Lung (tissue), 12 donors: ENCODE results near the gene MYO10. TPM values are rescaled to one million over a fixed set of nuclear protein-coding genes. Genes with fewer than 3 reads are reported as not detected.

ENCODE experiments used
- ATAC-seq: fragments of 200-7000 bp; cut with Tn5 transposase; one replicate; pipeline ENCODE4 v1.9.1; 2020; ENCODE audit warnings: moderate number of reproducible peaks; ENCODE audit not compliant: insufficient read depth, low FRiP score
- DNase-seq, 3 donors: peaks; one replicate each; pipeline ENCODE4 v3.0.0-alpha.2; 2013 to 2017
- H3K27ac ChIP-seq, 2 donors: one replicate each; pipeline ENCODE4 v1.5.1; 2013; ENCODE audit warnings: mild to moderate bottlenecking in 2 of 2, moderate library complexity in 2 of 2, control low read depth in 1 of 2, inconsistent platforms in 1 of 2, low read depth in 1 of 2, low read length in 1 of 2
- H3K27me3 ChIP-seq, 3 donors: one replicate each; pipeline ENCODE4 v1.5.1; 2013; ENCODE audit warnings: low read length in 2 of 3; ENCODE audit not compliant: control insufficient read depth in 3 of 3, insufficient read depth in 3 of 3
- H3K36me3 ChIP-seq, 4 donors: one replicate each; pipeline ENCODE4 v1.5.1; 2013; ENCODE audit warnings: low read length in 4 of 4, mild to moderate bottlenecking in 1 of 4, moderate library complexity in 1 of 4; ENCODE audit not compliant: control insufficient read depth in 4 of 4, insufficient read depth in 4 of 4
- H3K4me1 ChIP-seq, 5 donors: one replicate each; pipeline ENCODE4 v1.5.1; 2013; ENCODE audit warnings: low read length in 5 of 5, mild to moderate bottlenecking in 2 of 5, moderate library complexity in 1 of 5; ENCODE audit not compliant: control insufficient read depth in 5 of 5, insufficient read depth in 5 of 5
- H3K4me3 ChIP-seq: one replicate; pipeline ENCODE4 v1.5.1; 2013; ENCODE audit warnings: mild to moderate bottlenecking, control low read depth, moderate library complexity
- H3K9ac ChIP-seq, 2 donors: one replicate each; pipeline ENCODE4 v1.5.1; 2013; ENCODE audit warnings: low read length in 2 of 2, control low read depth in 1 of 2; ENCODE audit not compliant: insufficient read depth in 1 of 2
- H3K9me3 ChIP-seq, 4 donors: one replicate each; pipeline ENCODE4 v1.5.1; 2013; ENCODE audit warnings: low read length in 3 of 4, mild to moderate bottlenecking in 1 of 4, moderate library complexity in 1 of 4; ENCODE audit not compliant: control insufficient read depth in 4 of 4, insufficient read depth in 3 of 4
- WGBS, 2 donors: extraction: QIAGEN DNeasy Blood & Tissue Kit; methylation state at CpG; one replicate each; pipeline ENCODE4 v1.1.7; 2013; 5-methylcytosine and 5-hydroxymethylcytosine counted together
- polyA plus RNA-seq, 2 donors: library from polyadenylated mRNA; stranded (reverse); fragments of 200-250 nt; gene quantifications; one replicate each; pipeline ENCODE4 v1.2.1, GENCODE V29; 2013
- total RNA-seq, 2 donors: library from RNA; depleted of rRNA in 1 of 2; stranded (reverse); fragments of >200 nt in 1 of 2; gene quantifications; one replicate each; pipeline ENCODE4 v1.2.1, GENCODE V29; 2014 to 2021
- TF ChIP-seq, protein P1 (sequence below): IDR thresholded peaks from 2 replicates; pipeline ENCODE4 v1.5.1; 2012; ENCODE audit warnings: mild to moderate bottlenecking; ENCODE audit errors: control extremely low read depth, extremely low read depth
- donor health status: control.
- donor health status: control.
- donor health status: Bipolar disorder and iron deficiency.
- donor health status: healthy.
- donor health status: DM: yes; HTN: yes; CAD: no.

MYO10 gene
- total and polyA plus RNA-seq, 4 donors, result 10.6 to 71.5 (median 28.2) TPM

DNA sequence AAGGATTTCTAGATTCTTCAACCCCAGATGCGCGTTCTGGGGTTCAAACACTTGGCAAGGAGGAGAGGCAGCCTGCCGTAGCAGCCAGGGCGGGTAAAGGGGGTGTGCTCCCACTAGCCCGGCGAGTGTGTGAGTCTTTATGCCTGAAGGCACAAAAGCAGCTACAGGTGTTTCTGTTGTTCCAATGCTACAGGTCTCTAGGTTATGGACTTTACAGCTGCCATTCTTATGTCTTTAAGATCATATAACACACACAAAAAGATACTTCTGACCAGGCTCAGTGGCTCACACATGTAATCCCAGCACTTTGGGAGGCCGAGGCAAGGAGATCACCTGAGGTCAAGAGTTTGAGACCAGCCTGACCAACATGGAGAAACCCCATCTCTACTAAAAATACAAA lies 185.6 kb downstream of the MYO10 start:
- Histone ChIP-seq H3K9ac (no peak overlapping the region), H3K4me3 (no peak overlapping the region), H3K4me1 (peaks cover 0 to 2% (median 0%) of the 10 kb centered on the region in 5 donors), H3K36me3 (peaks cover 0 to 23% (median 3%) of the 10 kb centered on the region in 4 donors), H3K27ac (no peak overlapping the region), H3K27me3 (no peaks in the 10 kb centered on the region), H3K9me3 (no peaks in the 10 kb centered on the region)
- TF ChIP-seq, protein P1, sequence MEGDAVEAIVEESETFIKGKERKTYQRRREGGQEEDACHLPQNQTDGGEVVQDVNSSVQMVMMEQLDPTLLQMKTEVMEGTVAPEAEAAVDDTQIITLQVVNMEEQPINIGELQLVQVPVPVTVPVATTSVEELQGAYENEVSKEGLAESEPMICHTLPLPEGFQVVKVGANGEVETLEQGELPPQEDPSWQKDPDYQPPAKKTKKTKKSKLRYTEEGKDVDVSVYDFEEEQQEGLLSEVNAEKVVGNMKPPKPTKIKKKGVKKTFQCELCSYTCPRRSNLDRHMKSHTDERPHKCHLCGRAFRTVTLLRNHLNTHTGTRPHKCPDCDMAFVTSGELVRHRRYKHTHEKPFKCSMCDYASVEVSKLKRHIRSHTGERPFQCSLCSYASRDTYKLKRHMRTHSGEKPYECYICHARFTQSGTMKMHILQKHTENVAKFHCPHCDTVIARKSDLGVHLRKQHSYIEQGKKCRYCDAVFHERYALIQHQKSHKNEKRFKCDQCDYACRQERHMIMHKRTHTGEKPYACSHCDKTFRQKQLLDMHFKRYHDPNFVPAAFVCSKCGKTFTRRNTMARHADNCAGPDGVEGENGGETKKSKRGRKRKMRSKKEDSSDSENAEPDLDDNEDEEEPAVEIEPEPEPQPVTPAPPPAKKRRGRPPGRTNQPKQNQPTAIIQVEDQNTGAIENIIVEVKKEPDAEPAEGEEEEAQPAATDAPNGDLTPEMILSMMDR, result no peak
- no peak for ATAC-seq
- no peak for DNase-seq
- WGBS, 2 donors, result 92 to 93% methylated on average over 7 of the region's 7 CpGs

DNA sequence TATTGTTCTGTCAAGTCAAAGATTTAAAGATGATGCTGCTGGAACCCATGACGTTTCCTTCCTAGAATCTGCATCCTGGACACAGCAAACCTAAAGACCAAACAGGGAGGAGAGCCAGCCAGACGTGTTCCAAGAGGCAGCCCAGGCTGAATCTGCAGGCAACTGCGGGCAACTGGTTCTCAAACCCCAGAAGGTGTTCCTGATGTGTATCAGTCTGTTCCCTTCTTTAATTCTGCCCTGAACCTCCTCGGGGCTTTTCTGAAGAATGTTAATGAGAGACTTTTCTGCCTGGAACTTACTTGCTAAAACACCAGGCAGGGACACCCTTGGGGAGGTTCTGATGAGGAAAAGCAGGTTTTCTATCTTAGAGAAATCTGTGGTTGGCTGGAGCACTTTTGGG lies 186.5 kb downstream of the MYO10 start:
- Histone ChIP-seq H3K36me3 (peaks cover 0 to 20% (median 3%) of the 10 kb centered on the region in 4 donors), H3K4me3 (no peak overlapping the region), H3K4me1 (peaks cover 0 to 2% (median 0%) of the 10 kb centered on the region in 5 donors), H3K9me3 (no peaks in the 10 kb centered on the region), H3K27me3 (no peaks in the 10 kb centered on the region), H3K27ac (peak overlapping the region in 1 of 2 donors; percentile 22), H3K9ac (no peak overlapping the region)
- ATAC-seq, result no peak
- DNase-seq, result no peak
- 70 to 81% methylated on average over 4 of the region's 4 CpGs for WGBS, 2 donors
- TF ChIP-seq, protein P1, result no peak

DNA sequence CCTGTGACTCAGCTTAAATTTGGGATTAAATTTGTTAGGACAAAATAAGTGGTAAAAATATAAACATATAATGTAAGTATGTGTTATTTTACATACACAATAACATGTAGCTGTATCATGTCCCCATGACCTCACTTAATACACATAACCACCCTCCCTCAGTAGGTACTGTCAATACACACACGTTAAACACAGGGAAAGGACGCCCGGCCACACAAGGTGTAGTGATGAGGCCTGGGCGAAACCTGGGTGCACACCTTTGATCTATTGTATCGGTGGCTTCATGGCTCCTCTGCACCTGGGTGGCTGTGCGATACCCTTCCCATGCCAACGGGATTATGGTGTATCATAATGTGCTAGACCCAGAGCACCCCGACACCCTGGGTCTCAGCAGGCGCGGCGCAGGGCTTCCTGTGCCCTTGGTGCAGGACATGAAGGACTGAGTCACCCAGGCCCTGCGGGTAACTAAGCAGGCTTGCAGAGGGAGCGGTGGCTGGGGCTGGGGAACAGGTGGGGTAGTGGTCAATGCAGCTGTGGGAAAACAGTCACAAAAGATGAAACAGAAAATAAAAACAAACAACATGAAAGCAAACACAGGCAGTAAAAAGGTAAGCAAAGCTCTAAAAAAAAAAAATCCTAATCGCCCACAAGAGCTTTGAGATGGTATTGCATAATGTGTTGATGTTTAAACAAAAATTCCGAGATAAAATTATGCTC lies 191.8 kb downstream of the MYO10 start:
- Histone ChIP-seq H3K4me3 (no peak overlapping the region), H3K9ac (no peak overlapping the region), H3K9me3 (no peaks in the 10 kb centered on the region), H3K27me3 (no peaks in the 10 kb centered on the region), H3K36me3 (peaks cover 0 to 20% (median 9%) of the 10 kb centered on the region in 4 donors), H3K27ac (peak overlapping the region in 1 of 2 donors; percentile 9), H3K4me1 (peaks cover 0 to 25% (median 12%) of the 10 kb centered on the region in 5 donors)
- WGBS, 2 donors, result 89% methylated on average over 15 of the region's 15 CpGs
- no peak for DNase-seq
- ATAC-seq, result no peak
- TF ChIP-seq, protein P1, result no peak
